Stimulated activated CD4-positive, alpha-beta T cell treated with anti-CD3 and anti-CD28 coated beads, Interleukin-1b, Interleukin-23, amount 100 ng/mL, for 24 hours (primary cell): Measurements from ENCODE around the gene DLGAP1.

Source experiments
- DNase-seq, 4 experiments: peaks; one replicate each; pipeline ENCODE4 v3.0.0-alpha.2; 2020; ENCODE audit warnings: low read depth in 4 of 4, low spot score in 1 of 4

The DLGAP1 gene

DNA sequence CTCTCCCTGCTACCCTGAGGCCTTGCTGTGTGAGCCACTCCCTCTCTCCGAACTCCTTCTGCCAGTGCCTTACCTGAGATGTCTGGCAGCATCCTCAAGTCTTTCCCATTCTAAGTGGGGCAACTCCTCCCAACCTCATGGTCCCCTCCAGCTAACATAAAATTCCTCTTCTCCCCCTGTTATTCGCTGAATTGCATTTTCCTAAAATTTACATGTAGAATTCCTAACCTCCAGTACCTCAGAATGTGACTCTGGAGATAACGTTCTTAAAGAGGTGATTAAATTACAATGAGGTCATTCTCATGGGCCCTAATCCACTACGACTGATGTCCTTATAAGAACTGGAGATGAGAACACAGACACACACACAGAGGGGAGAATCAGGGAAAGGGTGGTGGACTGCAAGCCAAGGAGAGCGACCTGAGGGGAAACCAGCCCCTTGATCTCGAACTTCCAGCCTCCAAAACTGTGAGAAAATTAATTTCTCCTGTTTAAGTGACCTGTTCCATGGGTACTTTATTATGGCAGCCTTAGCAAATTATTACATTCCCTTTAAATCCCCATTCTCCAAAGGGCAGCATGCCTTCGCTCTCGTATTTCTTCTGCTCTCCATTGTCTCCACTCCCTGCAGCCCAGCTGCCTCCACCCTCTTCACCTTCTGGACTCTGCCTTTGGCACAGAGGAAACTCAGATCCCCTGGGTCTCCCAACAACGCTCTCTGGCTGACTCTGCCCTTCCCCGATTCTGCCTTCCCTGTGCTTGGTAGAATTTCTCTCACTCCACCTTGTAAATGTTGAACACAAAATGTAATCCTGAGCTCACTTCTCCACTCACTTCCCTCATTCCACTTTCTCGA lies 934.6 kb downstream of the DLGAP1 start:
- DNase-seq: no peak

DNA sequence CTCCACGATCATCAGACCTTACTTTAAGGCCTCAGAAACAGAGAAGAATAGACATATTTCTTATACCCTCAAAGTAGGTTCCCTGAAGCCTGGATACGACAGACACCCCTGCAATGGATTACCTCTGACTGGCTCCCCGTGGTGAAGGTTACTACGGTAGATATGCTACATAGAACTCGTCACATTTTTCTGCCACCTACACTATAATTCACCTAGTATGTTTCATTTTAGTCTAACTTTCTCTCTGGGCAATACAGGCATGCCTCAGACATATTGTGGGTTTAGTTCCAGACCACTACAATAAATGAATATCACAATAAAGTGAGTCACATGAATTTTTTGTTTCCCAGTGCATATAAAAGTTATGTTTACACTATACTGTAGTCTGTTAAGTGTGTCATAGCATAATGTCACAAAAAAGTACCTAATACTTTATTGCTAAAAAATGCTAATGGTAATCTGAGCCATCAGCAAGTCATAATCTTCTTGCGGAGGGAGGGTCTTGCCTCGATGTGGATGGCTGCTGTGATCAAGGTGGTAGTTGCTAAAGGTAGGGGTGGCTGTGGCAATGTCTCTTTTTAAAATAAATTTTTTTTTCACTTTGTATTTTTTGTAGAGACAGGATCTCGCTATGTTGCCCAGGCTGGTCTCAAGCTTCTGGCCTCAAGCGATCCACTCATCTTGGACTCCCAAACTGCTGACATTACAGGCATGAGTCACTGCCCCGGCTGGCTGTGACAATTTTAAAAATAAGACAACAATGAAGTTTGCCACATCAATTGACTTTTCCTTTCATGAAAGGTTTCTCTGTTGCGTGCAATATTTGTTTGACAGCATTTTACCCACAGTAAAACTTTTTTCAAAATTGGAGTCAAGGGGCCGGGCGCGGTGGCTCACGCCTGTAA lies 940.5 kb downstream of the DLGAP1 start:
- no peak for DNase-seq

DNA sequence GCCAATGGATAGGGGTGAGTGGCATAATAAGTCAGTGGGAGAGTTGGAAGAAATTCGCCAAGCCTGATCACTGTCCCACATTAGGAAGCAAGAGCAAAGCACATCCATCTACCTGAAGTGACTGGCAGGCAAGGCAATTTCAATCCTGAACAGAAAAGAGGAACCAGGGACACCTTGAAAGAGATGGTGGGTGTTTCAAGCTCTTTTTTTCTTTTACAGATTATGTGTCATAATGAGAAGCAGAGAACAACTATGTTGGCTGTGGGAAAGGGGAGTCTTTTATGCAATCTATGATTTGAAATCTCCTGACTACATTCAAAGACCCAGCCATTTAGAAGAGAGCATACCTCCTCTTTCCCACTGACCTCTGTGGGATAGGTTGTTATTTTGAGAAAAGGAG lies 941.6 kb downstream of the DLGAP1 start:
- no peak for DNase-seq

DNA sequence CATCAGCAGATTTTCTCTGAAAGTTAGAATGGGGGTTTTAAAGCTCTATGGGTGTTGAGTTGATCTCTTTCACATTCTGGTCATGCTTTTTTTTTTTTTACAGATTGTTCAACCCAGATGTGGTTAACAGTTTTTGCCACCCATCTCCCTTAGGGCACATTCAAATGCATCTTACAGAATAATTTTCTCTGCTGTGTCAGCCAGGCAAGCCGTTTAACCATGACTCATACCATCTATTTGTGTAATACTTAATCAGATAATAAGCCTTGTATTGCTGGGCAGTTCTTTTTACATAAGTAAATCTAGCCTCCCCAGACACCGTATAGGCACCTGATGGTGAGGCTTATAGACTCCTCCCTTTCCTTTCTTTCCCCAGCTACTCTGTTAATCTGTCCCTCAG lies 943.1 kb downstream of the DLGAP1 start:
- no peak for DNase-seq

DNA sequence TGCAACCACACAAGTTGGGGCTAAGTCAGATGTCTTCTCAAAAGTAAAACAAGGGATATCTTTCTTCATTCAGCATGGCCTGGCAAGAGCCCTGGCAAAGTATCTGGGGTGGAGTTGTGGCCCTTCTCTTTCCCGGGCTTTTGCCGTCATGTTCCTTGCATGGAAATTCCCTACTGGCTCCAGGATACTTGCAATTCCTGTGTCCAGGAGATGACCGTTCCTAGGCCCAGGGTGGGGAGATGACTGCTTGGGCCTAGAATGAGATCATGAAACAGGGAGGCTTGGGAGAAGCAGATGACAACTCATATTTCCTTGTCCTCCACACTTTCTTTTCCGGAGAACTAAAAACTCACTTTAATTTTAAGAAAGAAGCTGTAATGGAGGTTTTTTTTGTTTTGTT lies 944.2 kb downstream of the DLGAP1 start:
- DNase-seq: no peak

DNA sequence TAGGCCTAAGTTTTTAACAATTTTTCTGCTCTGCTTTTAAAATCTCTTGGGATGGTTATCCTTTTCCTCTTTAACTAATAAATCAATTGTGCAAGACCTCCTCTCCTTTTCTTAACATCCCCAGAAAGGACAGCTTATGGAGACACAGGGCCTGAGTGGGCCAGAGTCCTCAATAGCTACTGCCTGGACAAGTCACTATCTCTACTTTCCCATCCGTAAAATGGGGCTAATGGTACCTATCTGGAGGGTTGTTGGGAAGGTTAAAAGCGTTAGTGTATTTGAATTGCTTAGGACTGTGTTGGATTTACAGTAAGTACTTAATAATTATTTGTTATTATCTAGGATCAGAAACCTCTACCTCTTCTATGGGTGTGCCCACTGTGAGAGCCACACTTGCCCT lies 945.1 kb downstream of the DLGAP1 start:
- DNase-seq: no peak

DNA sequence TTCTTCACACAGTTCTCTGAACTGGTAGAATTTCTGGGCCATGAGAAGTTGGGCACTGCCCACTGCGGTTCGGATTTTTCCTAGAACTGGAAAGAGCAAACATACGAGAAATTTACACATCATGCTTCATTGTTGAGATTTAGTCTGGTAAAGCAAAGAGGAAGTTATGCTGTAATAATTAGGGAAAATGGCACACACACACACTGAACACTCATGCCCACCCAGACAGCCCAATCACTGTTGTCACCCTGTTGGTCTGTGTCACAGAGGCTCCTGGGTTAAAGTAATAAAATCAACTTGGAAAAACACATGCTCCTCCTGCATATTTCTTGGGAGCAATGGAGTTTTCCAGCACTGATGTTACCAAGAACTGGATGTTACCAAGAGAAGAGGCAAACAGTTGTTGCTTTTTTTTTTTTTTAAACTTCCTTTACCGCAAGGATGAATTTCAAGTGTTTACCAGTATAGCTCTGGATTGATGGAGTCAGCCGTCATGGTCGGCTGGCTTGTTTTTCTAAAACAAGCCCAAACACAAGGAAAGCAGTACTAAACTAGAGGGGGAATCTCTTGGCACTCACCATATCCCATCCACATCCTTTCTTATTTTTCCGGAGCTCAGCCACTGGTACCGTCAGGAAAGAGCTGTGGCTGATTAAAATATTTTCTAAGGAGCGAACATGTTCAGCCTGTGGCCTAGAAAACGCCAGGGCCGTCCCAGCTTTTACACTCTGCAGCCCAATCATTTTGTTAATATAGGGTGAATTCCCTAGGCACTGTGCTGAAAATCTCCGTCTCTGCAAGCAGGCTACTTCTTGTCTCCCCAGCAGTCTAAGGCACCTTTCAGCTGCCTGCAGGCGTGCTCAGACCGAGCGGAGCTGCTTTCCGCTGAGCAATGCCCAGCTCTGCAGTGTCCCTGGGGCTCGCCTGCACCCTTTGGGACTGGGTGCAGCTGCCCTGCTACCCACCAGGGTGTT lies 946.2 kb downstream of the DLGAP1 start:
- DNase-seq: no peak

DNA sequence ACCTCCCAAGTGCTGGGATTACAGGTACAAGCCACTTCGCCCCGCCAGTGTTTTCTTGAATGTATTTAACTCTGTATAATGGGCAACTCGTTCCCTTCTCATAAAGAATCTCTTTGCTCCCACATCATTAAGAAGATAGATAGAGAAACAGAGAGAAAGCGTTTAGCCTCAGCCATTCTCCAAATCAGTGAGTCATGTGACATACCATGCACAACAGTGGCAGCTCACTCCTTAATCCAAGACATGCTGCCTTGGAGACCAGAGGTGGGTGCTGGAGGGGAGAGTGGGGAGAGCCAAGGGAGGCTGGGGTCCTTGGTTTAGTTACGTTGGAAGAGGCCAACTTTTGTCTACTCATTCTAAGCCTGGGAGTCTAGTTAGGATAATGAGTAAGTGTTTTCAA lies 950.5 kb downstream of the DLGAP1 start:
- DNase-seq: no peak

DNA sequence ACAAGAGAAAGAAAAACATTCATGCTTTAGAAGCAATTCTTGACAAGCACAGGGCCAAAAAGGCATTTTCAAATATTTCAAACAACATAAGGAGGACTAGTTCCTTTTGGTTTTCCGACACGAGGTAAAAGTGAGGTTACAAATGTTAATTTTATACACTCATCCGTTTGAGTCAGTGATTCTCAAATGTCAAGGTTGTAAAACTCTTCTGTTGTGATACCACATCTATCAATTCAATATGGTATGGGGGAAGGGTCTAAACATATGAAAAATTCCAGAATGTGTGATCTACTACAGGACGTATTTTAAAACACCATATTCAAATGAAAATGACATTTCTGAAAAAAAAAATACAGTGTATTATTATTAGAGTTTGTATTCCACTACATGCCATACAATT lies 952.5 kb downstream of the DLGAP1 start:
- no peak for DNase-seq

DNA sequence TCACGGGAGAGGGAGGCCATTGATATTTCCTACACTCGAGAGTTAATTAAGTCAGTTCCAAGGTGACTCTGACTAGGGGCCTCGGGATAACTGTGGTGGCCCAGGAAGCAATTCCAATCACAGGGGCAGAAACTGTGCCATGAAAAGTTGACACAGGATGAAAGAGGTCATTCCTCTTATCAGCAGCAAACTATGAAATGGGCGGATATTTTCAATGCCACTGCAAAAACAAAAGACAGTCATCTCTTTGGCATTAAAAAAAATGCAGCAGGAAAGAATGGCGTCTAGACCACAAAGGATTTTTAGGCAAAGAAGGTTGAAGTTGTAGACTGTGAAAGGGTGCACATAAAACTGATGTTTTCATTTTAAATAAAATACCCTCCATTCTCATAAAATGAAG lies 955.1 kb downstream of the DLGAP1 start:
- DNase-seq: no peak

DNA sequence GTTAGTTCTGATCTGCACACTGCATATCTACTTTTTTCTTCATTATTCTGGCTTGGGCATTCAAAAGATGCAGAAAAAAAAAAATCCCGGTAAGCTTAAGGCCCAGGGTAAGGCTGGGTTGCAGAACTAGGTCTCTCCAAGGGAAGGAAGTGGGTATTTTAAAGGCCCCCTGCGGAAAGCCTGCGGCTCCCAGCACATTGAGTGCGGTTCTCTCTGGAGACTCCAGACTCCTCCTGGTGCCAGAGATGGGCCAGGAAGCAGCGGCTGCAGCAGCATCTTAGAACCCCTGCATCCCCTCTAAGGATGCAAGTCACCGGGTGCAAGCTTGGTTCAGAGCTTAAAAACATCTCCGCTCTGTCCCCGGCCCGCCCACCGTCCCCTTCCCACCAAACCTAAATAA lies 955.6 kb downstream of the DLGAP1 start:
- no peak for DNase-seq

DNA sequence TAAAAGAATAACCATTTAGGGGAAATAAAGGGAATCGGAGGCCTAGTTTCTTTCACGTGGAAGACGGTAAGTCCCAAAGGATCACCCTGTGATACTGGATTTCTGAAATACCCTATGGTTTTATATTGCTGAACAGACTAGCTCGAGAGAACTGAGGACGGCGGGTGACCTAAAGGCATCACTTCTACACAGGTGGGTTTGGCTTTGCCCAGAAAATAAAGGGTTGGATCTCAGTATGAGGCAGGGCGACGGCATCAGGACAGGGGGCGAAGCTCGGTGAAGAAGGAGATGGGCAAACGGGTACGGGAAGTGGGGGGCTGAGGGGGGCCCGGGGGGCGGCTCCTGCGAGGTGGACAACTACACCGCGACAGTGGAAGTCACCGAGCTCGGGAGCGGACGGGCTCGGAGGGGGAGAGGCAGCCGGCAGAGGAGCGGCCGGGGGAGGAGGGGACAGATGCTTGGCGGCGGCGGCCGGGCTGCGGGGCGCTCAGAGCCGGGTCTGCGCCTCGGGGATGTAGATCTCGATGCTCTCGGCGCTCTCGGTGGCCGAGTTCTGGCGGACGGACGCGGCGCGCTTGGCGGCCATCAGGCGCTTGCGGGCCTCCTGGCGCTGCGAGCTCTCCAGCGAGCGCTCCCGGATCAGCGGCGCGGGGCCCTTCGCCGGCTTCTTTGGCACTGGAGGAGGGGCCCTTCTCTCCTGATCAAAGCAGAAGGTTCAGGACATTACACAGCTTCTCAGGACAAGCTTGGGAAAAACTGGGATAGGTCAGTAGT lies 956.2 kb downstream of the DLGAP1 start:
- DNase-seq: no peak

DNA sequence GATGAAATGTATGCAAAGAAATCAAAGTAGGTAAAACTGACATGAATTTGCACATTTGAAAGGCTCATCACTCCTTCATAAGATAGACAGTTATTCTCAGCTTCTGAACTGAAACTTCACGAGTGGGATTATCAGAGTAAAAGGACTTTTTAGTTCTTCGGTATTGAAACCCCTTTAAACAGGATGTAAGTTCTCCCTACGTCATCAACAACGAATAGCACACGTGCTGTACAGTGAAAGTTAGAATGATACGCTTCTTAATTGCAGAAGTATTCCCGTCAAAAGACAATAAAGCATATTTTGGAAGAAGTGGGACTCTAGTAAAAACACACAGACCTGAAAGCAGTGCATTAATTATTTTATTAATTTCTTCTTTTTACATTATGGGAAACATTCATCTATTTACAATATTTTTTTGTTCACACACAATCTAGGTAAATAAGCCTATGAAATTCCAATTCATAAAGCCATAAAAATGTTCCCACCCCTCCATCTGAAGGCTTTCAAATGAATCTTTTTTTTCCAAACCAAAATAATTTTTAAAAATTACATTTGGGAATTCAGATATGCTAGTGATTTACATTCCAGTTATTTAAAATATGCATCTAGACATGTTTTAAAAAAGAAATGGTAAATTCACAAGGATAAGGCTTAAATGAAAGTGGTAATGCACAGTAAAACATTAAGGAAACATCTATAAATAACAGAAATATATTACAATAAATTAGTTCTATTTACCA lies 959.2 kb downstream of the DLGAP1 start:
- no peak for DNase-seq

DNA sequence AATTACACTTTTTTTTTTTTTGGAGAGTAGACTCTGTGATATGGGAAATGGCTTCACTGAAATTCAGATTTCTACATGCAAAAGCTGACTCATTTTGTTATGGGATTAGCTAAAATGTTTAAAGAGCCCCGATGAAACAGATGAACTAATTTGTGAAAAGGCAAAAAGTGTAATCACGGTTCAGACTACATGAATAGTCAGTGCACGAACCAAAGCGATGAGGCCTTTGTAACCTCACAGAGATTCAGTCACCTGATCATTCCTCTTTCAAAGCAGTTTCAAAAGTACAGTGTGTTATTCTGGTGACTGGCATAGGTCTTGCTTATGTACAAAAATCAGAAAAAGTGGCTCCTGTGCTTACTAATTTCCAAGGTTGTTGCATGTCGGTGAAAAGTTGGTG lies 960.5 kb downstream of the DLGAP1 start:
- no peak for DNase-seq

DNA sequence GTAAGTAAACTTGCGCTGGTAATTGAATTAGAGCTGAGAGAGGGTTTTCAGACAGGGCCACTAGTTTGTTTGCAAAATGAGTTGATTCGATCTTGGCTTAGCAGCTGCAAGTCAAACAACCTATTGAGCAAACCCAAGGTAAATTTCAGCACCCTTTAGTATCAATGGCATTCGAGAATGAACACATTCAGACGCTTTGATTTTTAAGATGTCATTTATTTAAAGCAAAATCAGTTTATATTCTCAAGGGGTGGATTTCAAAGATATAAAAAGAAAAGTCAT lies 960.9 kb downstream of the DLGAP1 start:
- DNase-seq: no peak

DNA sequence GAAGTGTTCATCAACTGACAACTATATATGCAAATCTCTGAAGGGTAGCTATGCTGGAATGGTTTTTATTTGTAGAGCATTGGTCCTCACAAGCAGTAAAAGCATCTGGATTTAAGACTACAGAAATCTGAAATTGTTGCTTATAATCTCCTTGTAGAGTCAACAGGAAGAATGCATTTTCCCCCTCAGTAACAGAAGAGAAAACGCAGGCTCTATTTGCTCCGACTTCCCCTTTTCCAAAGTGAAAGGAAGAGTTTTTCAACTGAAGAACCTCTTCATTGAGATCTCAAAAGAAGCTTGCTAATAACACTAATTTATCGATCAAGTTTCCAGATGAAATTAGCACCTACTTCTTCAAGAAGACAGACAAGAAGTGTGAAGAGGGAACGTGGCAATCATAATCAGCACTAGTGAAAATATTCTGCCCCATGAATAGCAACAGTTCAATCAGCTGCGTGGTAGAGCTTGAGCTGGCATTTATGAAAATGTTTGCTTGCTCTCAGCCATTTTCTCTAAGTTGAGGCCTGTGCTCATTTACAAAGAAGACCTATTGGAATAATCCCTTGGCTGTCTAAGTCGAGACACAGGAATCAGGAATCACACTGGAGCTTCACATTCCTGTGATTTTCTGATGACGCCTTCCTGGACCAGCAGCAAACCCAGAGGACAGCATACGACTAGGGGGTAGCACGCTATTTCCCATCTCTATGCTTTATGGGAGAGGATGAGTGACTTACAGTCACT lies 961.4 kb downstream of the DLGAP1 start:
- DNase-seq: no peak

DNA sequence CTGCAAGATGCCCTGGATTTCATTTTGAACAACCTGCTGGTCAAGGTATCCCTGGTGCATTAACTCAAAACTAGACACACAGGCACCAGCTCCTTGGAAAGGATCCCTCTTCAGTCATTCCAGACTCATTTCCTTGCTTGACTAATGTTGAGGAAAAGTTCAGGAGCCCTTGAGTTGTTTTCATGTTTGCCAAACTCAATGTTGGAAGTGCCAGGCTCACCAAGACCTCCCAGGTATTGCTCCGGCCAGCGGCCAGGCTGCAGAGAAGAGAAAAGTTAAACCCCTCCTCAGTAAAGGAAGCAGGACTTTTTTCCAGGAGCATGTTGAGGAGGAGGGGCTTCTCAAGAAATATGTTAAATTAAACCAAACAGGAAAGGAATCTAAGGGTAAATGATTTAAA lies 962.4 kb downstream of the DLGAP1 start:
- no peak for DNase-seq

DNA sequence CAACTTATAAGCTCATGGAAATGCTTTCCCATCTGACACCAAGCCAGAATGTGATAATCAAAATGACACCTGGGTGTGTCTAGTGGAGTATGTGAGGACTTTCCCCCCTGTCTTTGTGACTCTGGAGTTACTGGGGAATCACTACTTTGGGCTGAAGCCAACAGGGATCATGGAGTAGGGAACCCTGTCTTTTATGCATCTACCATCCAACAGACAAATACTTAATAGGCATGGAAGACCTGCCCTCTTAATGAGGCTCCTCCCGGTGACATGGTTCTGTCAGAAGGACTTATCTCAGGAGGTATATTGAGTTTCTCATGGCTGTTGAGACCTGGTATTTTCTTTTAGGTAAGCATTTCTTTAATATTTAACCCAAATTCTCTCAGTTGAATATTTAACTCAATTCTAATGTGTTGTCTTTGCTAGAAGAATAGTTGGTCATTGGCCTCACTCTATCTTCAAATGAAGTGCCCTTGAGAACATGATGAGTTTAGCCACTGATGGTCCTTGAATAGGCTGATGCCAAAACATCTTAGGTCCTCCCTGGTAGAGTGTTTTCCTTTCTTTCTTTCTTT lies 963.0 kb downstream of the DLGAP1 start:
- DNase-seq: no peak

DNA sequence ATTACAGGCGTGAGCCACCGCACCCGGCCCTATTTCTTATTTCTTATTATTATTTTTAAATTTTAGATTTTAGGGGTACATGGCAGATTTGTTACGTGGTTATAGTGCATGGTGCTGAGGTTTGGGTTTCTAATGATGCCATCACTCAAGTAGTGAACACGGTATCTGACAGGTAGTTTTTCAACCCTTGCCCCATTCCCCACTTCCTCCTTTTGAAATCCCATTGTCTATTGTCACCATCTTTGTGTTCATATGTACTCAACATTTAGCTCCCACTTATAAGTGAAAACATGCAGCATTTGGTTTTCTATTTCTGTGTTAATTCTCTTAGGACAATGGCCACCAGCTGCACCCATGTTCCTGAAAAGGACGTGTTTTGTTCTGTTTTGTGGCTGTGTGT lies 965.6 kb downstream of the DLGAP1 start:
- DNase-seq: no peak
